ENCODE measurements around the gene DTX3. TPM values are rescaled to one million over a fixed set of nuclear protein-coding genes. Genes with fewer than 3 reads are reported as not detected.
"Not testable (repeated sequence)": the region's sequence is repeated elsewhere in the genome, so short reads cannot be mapped to it uniquely, and the experiment has no call there.

DTX3 gene, protein sequence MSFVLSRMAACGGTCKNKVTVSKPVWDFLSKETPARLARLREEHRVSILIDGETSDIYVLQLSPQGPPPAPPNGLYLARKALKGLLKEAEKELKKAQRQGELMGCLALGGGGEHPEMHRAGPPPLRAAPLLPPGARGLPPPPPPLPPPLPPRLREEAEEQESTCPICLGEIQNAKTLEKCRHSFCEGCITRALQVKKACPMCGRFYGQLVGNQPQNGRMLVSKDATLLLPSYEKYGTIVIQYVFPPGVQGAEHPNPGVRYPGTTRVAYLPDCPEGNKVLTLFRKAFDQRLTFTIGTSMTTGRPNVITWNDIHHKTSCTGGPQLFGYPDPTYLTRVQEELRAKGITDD
- total RNA-seq, result 10 to 100 TPM in 1 of 2 donors, 1 to 10 TPM in 1; 4.6 to 12.2 TPM

DNA sequence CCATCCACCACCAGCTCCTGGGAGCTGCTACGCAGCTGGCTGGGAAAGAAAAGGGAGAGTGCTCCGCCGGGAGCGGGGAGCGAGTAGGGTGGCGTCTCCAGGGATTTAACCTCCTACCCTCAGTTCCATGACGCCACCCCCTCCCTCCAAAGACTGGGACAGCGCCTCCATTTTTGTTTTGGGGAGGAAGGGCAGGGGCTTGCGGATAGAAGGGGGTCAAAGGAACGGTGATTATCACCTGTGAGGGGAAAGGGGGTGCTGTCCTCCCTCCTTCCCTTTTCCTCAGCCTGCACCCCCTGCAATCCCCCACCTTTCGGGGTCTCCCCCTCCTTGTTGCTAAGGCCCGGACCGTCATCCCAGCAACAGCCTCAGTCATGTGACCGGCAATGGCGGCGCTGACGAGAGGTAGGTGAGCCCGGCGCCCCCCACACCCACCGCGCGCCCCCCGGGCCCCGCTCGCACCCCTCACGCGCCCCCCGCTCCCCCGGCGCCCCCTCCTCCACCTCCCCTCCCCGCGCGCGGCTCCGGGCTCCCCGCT is at the start of gene DTX3:
DTX3 (plus strand) TSS at position 371 of the 538 bp plus-strand sequence. CDS start 1,694 bp downstream, outside the sequence.
- Histone ChIP-seq H3K27me3 (no peaks in the 10 kb centered on the region), H3K36me3 (replicated peaks in 1 of 2; ENCODE audit: insufficient read depth in 1 of 2, low read depth in 2 of 2) (peaks cover 0 to 2% of the 10 kb centered on the region in 2 donors), H3K9me3 (no peaks in the 10 kb centered on the region), H3K4me1 (peaks cover 19% of the 10 kb centered on the region), H3K27ac (peak within 1 kb of the TSS; percentile 60 to 77 (median 66)), H3K4me3 (peak within 1 kb of the TSS; percentile 20 to 36)
- DNase-seq (peak; percentile 35 to 70 (median 46)), ATAC-seq (peak; percentile 57)
- intact Hi-C loops (cut with DNase I), result no loop called here
- 0 to 3% methylated on average over 10 to 16 of the region's 36 CpGs for WGBS, 2 donors
- peak in 1 of 3 donors; percentile 6 for TF ChIP-seq POLR2A (IDR thresholded peaks at IDR 0.05)
- TF ChIP-seq CTCF (IDR thresholded peaks at IDR 0.05), result no peak

DNA sequence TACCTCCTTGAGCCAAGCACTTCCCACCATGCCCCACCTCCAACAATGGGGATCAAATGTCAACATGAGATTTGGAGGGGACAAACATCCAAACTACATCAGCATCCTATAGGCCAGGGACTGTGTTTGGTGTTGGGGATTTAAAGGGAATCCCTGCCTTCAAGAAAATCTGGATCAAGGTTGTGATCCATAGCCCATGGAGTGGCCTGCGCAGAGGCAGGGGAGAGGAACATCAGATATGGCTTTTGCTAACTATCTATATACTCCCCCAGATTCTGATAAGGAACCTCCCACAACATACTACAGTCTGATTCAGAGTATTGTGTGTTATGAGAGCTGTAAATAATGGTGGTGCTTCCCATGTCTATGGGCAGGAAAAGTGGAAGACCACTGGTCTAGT is 49.7 kb upstream of the DTX3 start:
- Histone ChIP-seq H3K27me3 (no peaks in the 10 kb centered on the region), H3K27ac (no peak overlapping the region), H3K4me1 (peaks cover 4% of the 10 kb centered on the region), H3K9me3 (no peaks in the 10 kb centered on the region), H3K36me3 (replicated peaks in 1 of 2; ENCODE audit: insufficient read depth in 1 of 2, low read depth in 2 of 2) (no peaks in the 10 kb centered on the region), H3K4me3 (no peak overlapping the region)
- intact Hi-C loops (cut with DNase I), result no loop called here
- DNase-seq, result no peak
- TF ChIP-seq POLR2A (IDR thresholded peaks at IDR 0.05) (no peak), CTCF (IDR thresholded peaks at IDR 0.05) (no peak)
- ATAC-seq, result no peak
- WGBS, 2 donors, result 89 to 100% methylated on average over 1 of the region's 1 CpG

DNA sequence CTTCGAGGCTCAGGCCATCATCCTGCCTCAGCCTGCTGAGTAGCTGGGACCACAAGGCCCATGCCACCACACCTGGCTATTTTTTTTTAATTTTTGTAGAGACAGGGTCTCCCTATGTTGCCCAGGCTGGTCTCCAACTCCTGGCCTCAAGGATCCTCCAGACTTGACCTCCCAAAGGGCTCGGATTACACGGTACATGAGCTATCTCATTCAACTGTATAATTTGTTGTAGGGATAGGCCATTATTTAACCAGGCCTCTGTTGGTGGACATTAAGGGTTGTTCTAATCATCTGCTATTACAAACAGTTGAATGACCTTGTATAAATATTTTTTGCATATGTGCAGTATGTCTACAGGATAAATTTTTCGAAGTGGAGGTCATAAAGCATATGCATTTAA is 45.8 kb upstream of the DTX3 start:
- H3K4me1 ChIP-seq, result no peaks in the 10 kb centered on the region
- ATAC-seq, result no peak
- intact Hi-C loops (cut with DNase I), result no loop called here
- no peak overlapping the region for H3K4me3 ChIP-seq
- H3K27ac ChIP-seq, result no peak overlapping the region
- no peaks in the 10 kb centered on the region for H3K27me3 ChIP-seq
- no peaks in the 10 kb centered on the region for H3K36me3 ChIP-seq (replicated peaks in 1 of 2; ENCODE audit: insufficient read depth in 1 of 2, low read depth in 2 of 2)
- DNase-seq, result no peak
- WGBS, 2 donors, result 72 to 79% methylated on average over 4 of the region's 4 CpGs
- TF ChIP-seq CTCF (IDR thresholded peaks at IDR 0.05), result no peak
- TF ChIP-seq POLR2A (IDR thresholded peaks at IDR 0.05), result no peak
- no peaks in the 10 kb centered on the region for H3K9me3 ChIP-seq

DNA sequence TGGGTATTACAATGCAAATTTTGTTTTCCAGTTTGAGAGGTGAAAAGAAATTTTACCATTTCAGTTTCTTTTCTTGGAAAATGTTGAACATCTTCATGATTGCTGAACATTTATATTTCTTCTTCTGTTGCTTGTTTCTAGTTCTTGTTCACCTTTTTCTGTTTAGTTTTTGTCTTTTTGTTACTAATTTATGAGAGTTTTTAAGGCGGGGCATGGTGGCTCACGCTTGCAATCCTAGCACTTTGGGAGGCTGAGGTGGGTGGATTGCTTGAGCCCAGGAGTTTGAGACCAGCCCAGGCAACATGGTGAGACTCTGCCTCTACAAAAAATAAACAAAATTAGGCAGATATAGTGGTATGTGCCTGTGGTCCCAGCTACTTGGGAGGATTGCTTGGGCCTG is 44.1 kb upstream of the DTX3 start:
- WGBS, 2 donors, result 88 to 94% methylated on average over 2 of the region's 2 CpGs
- Histone ChIP-seq H3K27me3 (no peaks in the 10 kb centered on the region), H3K4me3 (no peak overlapping the region), H3K36me3 (replicated peaks in 1 of 2; ENCODE audit: insufficient read depth in 1 of 2, low read depth in 2 of 2) (no peaks in the 10 kb centered on the region), H3K9me3 (no peaks in the 10 kb centered on the region), H3K27ac (no peak overlapping the region), H3K4me1 (no peaks in the 10 kb centered on the region)
- ATAC-seq (no peak), DNase-seq (no peak)
- TF ChIP-seq POLR2A (IDR thresholded peaks at IDR 0.05) (no peak), CTCF (IDR thresholded peaks at IDR 0.05) (no peak)
- intact Hi-C loops (cut with DNase I), result no loop called here

GRCh38 chr12:57561117-57561516 is 43.5 kb upstream of the DTX3 start:
- H3K4me1 ChIP-seq; H3K36me3 ChIP-seq (replicated peaks in 1 of 2; ENCODE audit: insufficient read depth in 1 of 2, low read depth in 2 of 2); intact Hi-C loops (cut with DNase I); H3K27ac ChIP-seq; ATAC-seq; H3K4me3 ChIP-seq; H3K9me3 ChIP-seq; DNase-seq; H3K27me3 ChIP-seq: not testable (repeated sequence)
- WGBS, 2 donors, result 81 to 85% methylated on average over 1 of the region's 1 CpG

Measured in body of pancreas (tissue), 4 donors.